Stomach (tissue), 9 donors: Measurements from ENCODE around the gene SLIT1. TPM values are rescaled to one million over a fixed set of nuclear protein-coding genes. Genes with fewer than 3 reads are reported as not detected.
"Not testable (repeated sequence)": the region's sequence is repeated elsewhere in the genome, so short reads cannot be mapped to it uniquely, and the experiment has no call there.

ENCODE experiments used
- DNase-seq, 2 donors: peaks; one replicate each; pipeline versions ENCODE4 v3.0.0 to v3.0.0-alpha.2; 2013 to 2019
- H3K27ac ChIP-seq, 5 donors: fragments of 200-600 bp in 4 of 5; sonication (generic) in 4 of 5; one replicate each; pipeline ENCODE4 v1.5.1; 2013 to 2019; ENCODE audit warnings: mild to moderate bottlenecking in 1 of 5, moderate library complexity in 1 of 5
- H3K27me3 ChIP-seq, 3 donors: fragments of 200-600 bp; sonication (generic); one replicate each; pipeline ENCODE4 v1.5.1; 2017 to 2019; ENCODE audit warnings: mixed run types in 1 of 3
- H3K36me3 ChIP-seq, 4 donors: fragments of 200-600 bp; sonication (generic); 1 replicate in 3 of 4; 2 replicates in 1 of 4; pipeline ENCODE4 v1.5.1; 2016 to 2019
- H3K4me1 ChIP-seq, 4 donors: fragments of 200-600 bp; sonication (generic); one replicate each; pipeline ENCODE4 v1.5.1; 2016 to 2019
- H3K4me3 ChIP-seq, 4 donors: fragments of 200-600 bp; sonication (generic) in 3 of 4; one replicate each; pipeline ENCODE4 v1.5.1; 2016 to 2019; ENCODE audit warnings: mild to moderate bottlenecking in 1 of 4
- H3K9me3 ChIP-seq, 4 donors: fragments of 200-600 bp; sonication (generic); one replicate each; pipeline ENCODE4 v1.5.1; 2016 to 2019
- CTCF ChIP-seq, 7 experiments: fragments of 450-650 bp in 4 of 7; fragments of 200-600 bp in 3 of 7; sonication (generic) in 3 of 7; IDR thresholded peaks; one replicate each; pipeline ENCODE4 v1.5.1; 2016 to 2019; ENCODE audit warnings: antibody characterized with exemption in 7 of 7, control low read depth in 2 of 7, mild to moderate bottlenecking in 1 of 7
- EP300 ChIP-seq: sonication (generic); formaldehyde crosslinking; IDR thresholded peaks from one replicate; pipeline ENCODE4 v1.6.1; 2017; ENCODE audit warnings: antibody characterized with exemption
- POLR2A ChIP-seq, 4 donors: fragments of 450-650 bp; IDR thresholded peaks; one replicate each; pipeline ENCODE4 v1.6.1; 2016; ENCODE audit warnings: antibody characterized with exemption in 4 of 4, control low read depth in 2 of 4, mild to moderate bottlenecking in 1 of 4, moderate library complexity in 1 of 4
- POLR2AphosphoS5 ChIP-seq, 3 donors: sonication (generic); formaldehyde crosslinking; IDR thresholded peaks; one replicate each; pipeline ENCODE4 v1.6.1; 2016; ENCODE audit warnings: antibody characterized with exemption in 3 of 3
- WGBS, 5 donors: extraction: QIAGEN DNeasy Blood & Tissue Kit in 3 of 5; methylation state at CpG; one replicate each; pipeline versions ENCODE4 v1.1.5 to v1.1.7; 2013 to 2018; 5-methylcytosine and 5-hydroxymethylcytosine counted together
- intact Hi-C: fragments of 100-400 bp; cut with DNase I; formaldehyde crosslinking; loops from one replicate; pipeline ENCODE4 v1.15.1; 2023; ENCODE audit warnings: low total_unique reads
- polyA plus RNA-seq, 3 donors: library from polyadenylated mRNA; stranded (reverse); fragments of 200-250 nt; gene quantifications; one replicate each; pipeline ENCODE4 v1.2.3, GENCODE V29; 2013
- total RNA-seq, 5 donors: library from RNA; depleted of rRNA; stranded (reverse); fragments of >200 nt; gene quantifications; one replicate each; pipeline versions ENCODE4 v1.1.0 to v1.2.3, GENCODE V29; 2014 to 2016
- donor health status: healthy with polysubstance abuse.
- donor health status: Bipolar disorder and iron deficiency.
- donor health status: healthy.

SLIT1 gene
- total and polyA plus RNA-seq, 8 donors, result under 0.01 to 6.1 (median 0.44) TPM

GRCh38 chr10:97037365-97038361 lies 148.1 kb downstream of the SLIT1 start:
- Histone ChIP-seq H3K36me3 (no peaks in the 10 kb centered on the region), H3K4me3 (peak overlapping the region; percentile 32 to 55 (median 51)), H3K27ac (peak overlapping the region in 1 of 5 donors; percentile 22), H3K4me1 (peaks cover 5 to 17% (median 11%) of the 10 kb centered on the region in 4 donors), H3K27me3 (peaks cover 0 to 9% (median 0%) of the 10 kb centered on the region in 3 donors), H3K9me3 (no peaks in the 10 kb centered on the region)
- 14 to 28% (median 15%) methylated on average over 30 of the region's 30 CpGs for WGBS, 5 donors
- peak; percentile 81 to 91 for DNase-seq
- intact Hi-C loops, result no loop called here
- peak in 6 of 7 experiments; percentile 4 to 94 (median 84) for TF ChIP-seq CTCF (IDR thresholded peaks at IDR 0.05)
- TF ChIP-seq POLR2AphosphoS5 (IDR thresholded peaks at IDR 0.05), result peak in 1 of 3 donors; percentile 20
- no peak for TF ChIP-seq EP300

- DNase-seq, result no peak
- intact Hi-C loops, result no loop called here
- TF ChIP-seq EP300 (no peak), CTCF (IDR thresholded peaks at IDR 0.05) (no peak), POLR2A (IDR thresholded peaks at IDR 0.05) (no peak), POLR2AphosphoS5 (IDR thresholded peaks at IDR 0.05) (no peak)
- Histone ChIP-seq H3K27me3 (peaks cover 0 to 20% (median 0%) of the 10 kb centered on the region in 3 donors), H3K4me1 (peaks cover 5 to 17% (median 11%) of the 10 kb centered on the region in 4 donors), H3K9me3 (no peaks in the 10 kb centered on the region), H3K36me3 (no peaks in the 10 kb centered on the region), H3K27ac (no peak overlapping the region), H3K4me3 (no peak overlapping the region)
- 84 to 89% (median 85%) methylated on average over 18 of the region's 18 CpGs for WGBS, 5 donors
Observed at GRCh38 chr10:97034958-97035769, 150.6 kb downstream of the SLIT1 start.

GRCh38 chr10:97034301-97034700 lies 151.5 kb downstream of the SLIT1 start:
- peaks cover 0 to 20% (median 0%) of the 10 kb centered on the region in 3 donors for H3K27me3 ChIP-seq
- H3K4me3 ChIP-seq, result no peak overlapping the region
- WGBS, 5 donors, result 74 to 89% (median 80%) methylated on average over 4 to 7 of the region's 7 CpGs
- H3K27ac ChIP-seq, result no peak overlapping the region
- no peaks in the 10 kb centered on the region for H3K9me3 ChIP-seq
- H3K36me3 ChIP-seq, result no peaks in the 10 kb centered on the region
- intact Hi-C loops, result no loop called here
- TF ChIP-seq POLR2A (IDR thresholded peaks at IDR 0.05) (no peak), CTCF (IDR thresholded peaks at IDR 0.05) (no peak), EP300 (no peak), POLR2AphosphoS5 (IDR thresholded peaks at IDR 0.05) (no peak)
- DNase-seq, result no peak
- peaks cover 5 to 17% (median 11%) of the 10 kb centered on the region in 4 donors for H3K4me1 ChIP-seq

GRCh38 chr10:97033841-97034240 lies 151.9 kb downstream of the SLIT1 start:
- H3K27me3 ChIP-seq, result peaks cover 0 to 20% (median 0%) of the 10 kb centered on the region in 3 donors
- H3K27ac ChIP-seq, DNase-seq, H3K36me3 ChIP-seq, H3K4me3 ChIP-seq, intact Hi-C loops, H3K9me3 ChIP-seq: not testable (repeated sequence)
- WGBS, 5 donors, result 90 to 95% (median 93%) methylated on average over 9 of the region's 9 CpGs
- peaks cover 5 to 17% (median 11%) of the 10 kb centered on the region in 4 donors for H3K4me1 ChIP-seq
